IPS-NIHi7 (cell line): ENCODE data around the gene TMEM229B.

Source experiments
- DNase-seq: peaks from one replicate; pipeline ENCODE4 v3.0.0; 2012; ENCODE audit warnings: mixed read lengths; ENCODE audit errors: extremely low spot score

TMEM229B gene

DNA sequence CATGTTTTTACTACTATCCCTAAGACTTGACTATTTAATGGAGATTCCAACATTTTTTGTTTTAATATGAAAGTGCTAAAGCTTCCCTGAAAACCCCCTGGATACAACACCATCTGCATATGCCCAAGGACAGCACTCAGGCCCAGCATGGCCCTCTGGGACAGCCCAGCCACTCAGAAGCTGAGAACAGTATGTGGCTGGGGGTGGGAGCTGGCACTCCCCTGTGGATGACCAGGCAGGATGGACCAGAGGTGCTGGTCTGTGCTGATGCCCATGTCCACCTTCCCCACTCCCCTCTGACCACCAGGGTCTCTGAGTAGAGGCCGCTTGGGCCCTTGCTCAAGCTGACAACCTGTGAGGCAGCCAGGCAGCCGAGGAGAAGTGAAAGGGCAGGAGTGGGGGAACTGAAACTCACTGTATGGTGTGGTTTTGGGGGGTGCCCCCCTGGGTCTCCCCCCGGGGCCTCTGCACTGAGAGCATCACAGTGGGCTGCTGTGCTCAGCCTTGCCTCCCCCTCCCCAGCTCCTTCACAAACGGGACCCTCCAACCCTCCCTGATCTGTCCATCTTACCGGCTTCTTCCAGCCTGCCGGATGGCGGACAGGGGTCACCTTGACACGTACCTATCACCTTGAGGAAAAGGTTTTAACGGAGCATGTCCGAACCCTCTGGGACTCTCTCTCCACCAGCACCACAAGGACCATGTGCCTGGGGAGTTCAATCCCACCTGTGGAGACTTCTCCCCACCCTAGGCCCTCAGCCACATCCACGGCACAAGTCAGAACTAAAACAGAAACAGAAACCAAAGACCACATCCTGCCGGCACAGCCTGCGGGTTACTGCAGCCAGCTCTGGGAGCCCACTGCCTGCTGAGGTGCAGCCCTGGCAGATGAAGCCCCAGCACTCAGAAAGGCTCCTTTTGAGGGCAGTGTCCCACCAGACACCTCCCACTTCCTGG lies at the start of gene TMEM229B:
TMEM229B (minus strand) TSS at position 785 of the 957 bp plus-strand sequence. CDS start 14,798 bp downstream, outside the sequence.
- no peak for DNase-seq

- DNase-seq, result no peak
Observed at GRCh38 chr14:67537736-67538135, 49.2 kb upstream of the TMEM229B start.

DNA sequence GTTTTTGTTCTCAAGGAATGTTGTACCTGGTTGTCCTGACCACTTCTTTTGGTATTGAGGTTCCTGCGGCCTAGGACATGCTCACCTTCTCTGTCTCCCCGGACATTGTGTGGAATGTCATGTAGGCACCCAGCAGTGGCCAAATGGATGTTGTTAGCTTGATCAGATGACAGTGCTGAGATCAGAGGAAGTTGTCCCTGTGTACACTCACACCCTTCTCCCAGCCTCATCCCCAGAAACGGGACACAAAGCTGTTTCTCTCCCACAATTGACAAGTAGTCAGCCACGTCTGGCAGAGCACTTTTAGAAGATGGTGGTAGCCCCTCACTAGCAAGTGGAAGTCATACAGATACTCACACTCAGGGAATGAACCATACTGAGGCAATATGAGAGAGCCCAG lies 47.6 kb upstream of the TMEM229B start:
- no peak for DNase-seq

GRCh38 chr14:67533754-67534085 lies 45.2 kb upstream of the TMEM229B start:
- DNase-seq, result no peak

- DNase-seq, result peak; percentile 83
Observed at GRCh38 chr14:67532998-67533753, 44.7 kb upstream of the TMEM229B start, which contains the start of gene PLEKHH1. PLEKHH1 (plus strand) TSS chr14:67533290; CDS start chr14:67541868, 8,578 bp downstream.

- DNase-seq, result no peak
Observed at GRCh38 chr14:67532606-67532997, 44.1 kb upstream of the TMEM229B start.

DNA sequence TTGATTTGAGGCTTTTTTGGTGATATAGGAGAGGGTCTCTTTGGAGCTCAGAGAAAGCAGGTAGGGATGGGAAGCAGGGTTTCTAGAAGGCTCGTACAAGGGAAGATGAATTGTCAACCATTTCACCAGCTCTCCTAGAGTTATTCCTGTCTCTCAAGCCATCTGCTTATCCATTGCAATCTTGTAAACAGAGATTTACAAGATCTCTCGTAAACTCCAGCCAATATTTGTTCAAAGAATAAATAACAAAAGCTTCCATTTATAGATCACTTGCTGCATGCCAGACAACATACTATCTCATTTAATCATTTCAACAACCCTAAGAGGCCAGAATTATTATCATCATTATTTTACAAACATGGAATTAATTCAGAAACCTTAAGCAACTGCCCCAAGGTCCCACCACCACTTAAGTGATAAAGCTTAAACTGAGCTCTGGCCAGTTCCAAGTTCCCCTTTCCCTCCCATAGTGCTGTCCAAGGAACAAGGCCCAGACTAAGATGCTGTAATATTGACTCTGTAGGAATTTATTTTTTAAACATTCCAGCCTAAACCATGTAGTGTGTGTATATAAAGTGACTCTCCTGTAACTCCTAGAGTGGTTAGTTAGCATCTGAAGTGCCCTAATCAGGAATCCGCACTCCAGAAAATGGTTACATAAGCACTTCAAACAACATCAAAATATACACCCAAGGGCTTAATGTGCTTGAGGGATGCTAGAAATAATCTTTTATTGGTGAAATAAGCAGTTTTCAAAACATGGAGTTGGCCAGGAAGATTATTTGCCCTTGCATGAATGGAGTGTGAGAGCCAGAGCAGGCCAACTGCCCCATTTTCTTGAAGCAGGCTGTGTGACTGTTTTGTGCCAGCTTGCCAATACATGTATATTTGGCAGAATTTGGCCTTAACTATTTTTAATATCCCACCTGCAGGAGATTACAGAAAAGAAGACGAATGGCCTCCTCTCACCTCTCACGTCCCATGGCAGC lies 41.7 kb upstream of the TMEM229B start:
- DNase-seq, result no peak

DNA sequence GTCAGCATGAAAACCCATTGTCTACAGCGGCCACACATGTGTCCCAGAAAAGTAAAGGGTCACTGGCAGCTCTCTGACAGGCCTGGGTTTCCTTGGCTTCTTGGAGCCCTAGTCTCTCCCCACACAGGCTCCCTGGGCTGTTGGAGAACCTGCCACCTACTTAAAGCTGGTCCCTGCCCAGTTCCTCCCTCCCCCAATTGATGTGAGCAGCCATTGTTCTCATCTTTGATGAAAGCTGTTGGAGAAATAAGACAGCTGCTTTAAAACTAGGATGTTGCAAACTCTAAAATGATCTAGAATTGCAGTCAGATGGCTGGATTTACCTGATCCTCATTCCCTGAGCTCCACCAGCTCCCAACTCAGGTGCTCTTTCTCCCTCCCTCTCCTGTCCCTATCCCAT lies 39.8 kb upstream of the TMEM229B start:
- DNase-seq, result no peak

- no peak for DNase-seq
Observed at GRCh38 chr14:67527756-67528155, 39.2 kb upstream of the TMEM229B start.

GRCh38 chr14:67526676-67527459 lies 38.3 kb upstream of the TMEM229B start:
- peak; percentile 73 for DNase-seq

DNA sequence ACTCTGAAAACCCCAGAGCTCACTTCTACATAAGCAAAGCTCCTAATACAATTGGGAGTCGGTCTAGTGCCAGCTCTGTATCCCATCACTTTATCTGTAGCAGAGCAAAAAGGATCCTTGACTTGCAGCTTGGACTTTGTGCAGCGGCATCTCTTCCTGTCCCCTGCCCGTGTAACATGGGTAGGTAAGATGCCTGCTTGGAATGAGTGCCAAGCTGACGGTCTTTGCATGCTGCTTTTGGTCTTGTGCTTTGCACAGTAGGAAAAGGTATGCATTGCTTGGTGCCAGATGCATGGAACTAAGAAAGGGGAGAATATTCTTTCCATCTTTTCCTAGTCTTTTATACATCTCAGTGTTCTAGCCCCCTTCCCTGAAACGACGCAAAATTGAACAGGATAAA lies 37.7 kb upstream of the TMEM229B start:
- DNase-seq, result no peak

- DNase-seq, result no peak
Observed at GRCh38 chr14:67525389-67525788, 36.9 kb upstream of the TMEM229B start.

- DNase-seq, result no peak
Observed at GRCh38 chr14:67524634-67524963, 36.1 kb upstream of the TMEM229B start.

GRCh38 chr14:67523764-67524633 lies 35.5 kb upstream of the TMEM229B start:
- no peak for DNase-seq

DNA sequence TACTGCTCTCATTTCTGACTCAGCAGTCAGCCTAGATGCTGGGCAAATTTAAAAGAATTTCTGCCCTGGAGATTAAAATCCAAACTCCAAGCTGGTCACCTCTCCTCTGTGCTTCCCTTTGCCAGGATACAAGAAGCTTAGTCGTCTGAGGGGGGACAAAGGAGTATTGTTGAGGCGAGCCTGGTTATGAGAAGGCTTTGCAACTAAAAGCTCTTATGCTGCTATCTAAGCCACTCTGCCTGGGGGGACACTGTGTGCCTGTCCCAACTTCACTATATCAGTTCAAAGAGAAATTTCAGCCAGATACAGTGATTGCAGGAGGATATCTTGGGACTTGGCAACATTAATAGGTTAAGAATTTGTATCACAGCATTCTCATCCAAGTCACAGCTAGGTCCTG lies 33.7 kb upstream of the TMEM229B start:
- no peak for DNase-seq

DNA sequence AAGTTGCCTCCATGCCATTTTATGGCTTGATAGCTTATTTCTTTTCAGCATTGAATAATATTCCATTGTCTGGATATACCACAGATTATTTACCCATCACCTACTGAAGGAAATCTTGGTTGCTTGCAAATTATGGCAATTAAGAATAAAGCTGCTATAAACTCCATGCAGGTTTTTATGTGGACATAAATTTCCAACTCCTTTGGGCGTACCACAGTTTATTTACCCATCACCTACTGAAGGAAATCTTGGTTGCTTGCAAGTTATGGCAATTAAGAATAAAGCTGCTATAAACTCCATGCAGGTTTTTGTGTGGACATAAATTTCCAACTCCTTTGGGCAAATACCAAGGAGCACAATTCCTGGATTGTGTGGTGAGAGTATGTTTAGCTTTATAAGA lies 32.0 kb upstream of the TMEM229B start:
- DNase-seq, result no peak

DNA sequence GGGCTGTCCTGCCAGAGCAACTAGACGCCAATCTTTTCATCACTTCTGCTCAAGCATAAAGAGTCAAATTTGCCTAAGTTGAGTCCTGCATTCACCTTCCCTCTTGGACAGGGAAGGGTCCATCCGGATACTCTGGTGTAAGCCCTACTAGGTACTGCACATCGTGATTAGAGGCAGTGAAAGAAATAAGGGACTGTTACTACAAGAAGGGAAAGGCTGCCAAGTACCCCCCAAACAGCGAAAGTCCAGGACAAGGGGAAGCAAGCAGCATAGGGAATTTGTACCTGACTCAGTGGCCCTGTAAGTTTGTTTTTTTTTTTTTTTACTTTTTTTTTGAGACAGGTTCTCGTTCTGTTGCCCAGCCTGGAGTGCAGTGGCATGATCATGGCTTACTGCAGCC lies 30.9 kb upstream of the TMEM229B start:
- DNase-seq, result no peak

DNA sequence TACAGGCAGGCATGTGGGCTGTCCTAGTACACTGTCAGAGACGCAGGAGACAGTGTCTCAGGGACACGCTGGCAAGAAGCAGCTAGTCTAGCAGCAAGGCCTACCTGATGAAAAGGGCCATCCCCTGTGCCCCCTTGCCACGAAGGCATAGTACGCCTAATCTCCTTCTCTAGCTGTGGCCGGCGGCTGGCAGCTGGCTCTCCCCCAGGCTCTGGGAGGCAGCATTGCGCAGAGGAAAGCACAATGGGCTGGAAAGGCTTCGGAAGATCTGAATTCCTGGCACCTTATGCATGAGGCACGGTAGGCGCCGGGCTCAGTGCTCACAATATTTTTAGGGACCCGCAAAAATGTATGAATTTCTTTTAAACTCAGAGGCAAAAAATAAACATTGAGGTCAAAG lies 28.6 kb upstream of the TMEM229B start:
- DNase-seq, result peak; percentile 63

GRCh38 chr14:67516676-67517075 lies 28.2 kb upstream of the TMEM229B start:
- no peak for DNase-seq
